ENCODE measurements around the gene ZNF385B. TPM values are rescaled to one million over a fixed set of nuclear protein-coding genes. Genes with fewer than 3 reads are reported as not detected.

The ZNF385B gene
- total RNA-seq, 1 experiment from 2014 or later = 9.3 TPM

DNA sequence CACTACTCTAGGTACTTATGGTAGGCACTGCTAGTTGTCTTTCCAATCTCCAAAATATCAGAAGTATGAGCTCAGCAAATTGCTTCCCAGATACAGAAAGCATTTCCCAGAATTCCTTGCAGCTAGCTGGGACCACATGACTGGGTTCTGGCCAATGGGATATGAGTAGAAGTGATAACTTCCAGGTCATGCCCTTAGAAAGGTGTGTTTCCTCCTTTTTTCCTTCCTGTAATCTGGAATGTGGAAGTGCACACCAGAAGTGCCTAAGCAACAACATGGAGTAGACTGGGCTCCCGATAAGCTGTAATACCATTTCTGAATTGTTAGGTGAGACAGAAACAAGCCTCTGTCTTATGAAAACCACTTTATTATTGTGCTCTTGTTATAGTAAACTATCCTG, 279.8 kb downstream of the ZNF385B start (continued):
- TF ChIP-seq CEBPB (IDR thresholded peaks at IDR 0.05; ENCODE audit: low read depth) = peak; percentile 62
- no peak for TF ChIP-seq RAD21 (IDR thresholded peaks at IDR 0.05; ENCODE audit: low read depth)

DNA sequence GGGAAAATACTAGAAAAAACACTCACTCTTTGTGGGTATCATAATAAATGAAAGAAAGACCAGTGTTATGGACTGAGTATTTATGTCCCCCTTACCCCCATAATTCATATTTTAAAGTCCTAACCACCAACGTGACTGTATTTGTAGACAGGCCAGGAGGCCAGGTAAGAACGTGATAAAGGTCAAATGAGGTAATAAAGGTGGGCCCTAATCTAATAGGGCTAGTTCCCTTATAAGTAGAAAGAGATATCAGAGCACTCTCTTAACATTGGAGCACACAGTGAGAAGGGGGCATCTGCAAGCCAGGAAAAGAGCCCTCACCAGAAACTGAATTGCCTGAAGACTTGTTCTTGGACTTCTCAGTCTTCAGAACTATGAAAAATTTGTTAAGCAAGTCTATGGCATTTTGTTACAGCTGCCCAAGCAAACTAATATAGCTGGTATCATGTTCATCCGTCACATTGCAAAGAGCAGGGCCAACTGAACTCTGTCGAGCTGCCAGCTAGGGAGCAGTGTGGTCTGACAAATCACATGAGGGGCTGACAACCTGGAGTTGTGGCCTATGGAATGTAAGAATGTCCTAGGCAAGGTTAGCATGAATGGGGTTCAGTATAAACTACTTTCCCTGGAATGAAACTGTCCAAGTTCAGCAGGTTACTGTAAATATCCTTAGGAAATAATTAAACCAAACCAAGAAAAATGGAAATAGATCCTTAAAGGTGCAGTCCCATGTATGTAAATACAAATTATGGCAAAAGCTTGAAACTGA, 280.9 kb downstream of the ZNF385B start:
- BruUV-seq (replicated peaks) = no TSS peak
- peak overlapping the region; percentile 51; the same call in 1 of the 2 replicates for H3K27ac ChIP-seq (ENCODE audit: low read depth, low read length)
- intact Hi-C loops (cut with micrococcal nuclease) = no loop called here
- H4K20me1 ChIP-seq (ENCODE audit: insufficient read depth) = no peaks in the 10 kb centered on the region
- H3K4me1 ChIP-seq (ENCODE audit: control insufficient read depth in 1 of 2, insufficient read depth in 2 of 2, low read length in 2 of 2) = peaks cover 6 to 11% of the 10 kb centered on the region in 2 experiments; a peak in 3 of 4 replicates
- ChIA-PET RAD21 (ENCODE audit: low non-redundant PET in 1 of 2, low total read pairs in 2 of 2, uncharacterized antibody in 2 of 2, unreplicated experiment in 2 of 2) (no interaction called here), POLR2A (interaction anchor here (0.9 kb wide), 1 partner anchor 126 kb away, joined by 3 read pairs; no protein-coding TSS in a partner anchor), CTCF (no interaction called here)
- no peak overlapping the region for H2AFZ ChIP-seq (ENCODE audit: low read depth, low read length, poor library complexity, severe bottlenecking)
- H3K9me3 ChIP-seq (ENCODE audit: control insufficient read depth in 1 of 2, insufficient read depth in 1 of 2, low read depth in 1 of 2, low read length in 2 of 2) = no peaks in the 10 kb centered on the region
- TF ChIP-seq, protein P1, sequence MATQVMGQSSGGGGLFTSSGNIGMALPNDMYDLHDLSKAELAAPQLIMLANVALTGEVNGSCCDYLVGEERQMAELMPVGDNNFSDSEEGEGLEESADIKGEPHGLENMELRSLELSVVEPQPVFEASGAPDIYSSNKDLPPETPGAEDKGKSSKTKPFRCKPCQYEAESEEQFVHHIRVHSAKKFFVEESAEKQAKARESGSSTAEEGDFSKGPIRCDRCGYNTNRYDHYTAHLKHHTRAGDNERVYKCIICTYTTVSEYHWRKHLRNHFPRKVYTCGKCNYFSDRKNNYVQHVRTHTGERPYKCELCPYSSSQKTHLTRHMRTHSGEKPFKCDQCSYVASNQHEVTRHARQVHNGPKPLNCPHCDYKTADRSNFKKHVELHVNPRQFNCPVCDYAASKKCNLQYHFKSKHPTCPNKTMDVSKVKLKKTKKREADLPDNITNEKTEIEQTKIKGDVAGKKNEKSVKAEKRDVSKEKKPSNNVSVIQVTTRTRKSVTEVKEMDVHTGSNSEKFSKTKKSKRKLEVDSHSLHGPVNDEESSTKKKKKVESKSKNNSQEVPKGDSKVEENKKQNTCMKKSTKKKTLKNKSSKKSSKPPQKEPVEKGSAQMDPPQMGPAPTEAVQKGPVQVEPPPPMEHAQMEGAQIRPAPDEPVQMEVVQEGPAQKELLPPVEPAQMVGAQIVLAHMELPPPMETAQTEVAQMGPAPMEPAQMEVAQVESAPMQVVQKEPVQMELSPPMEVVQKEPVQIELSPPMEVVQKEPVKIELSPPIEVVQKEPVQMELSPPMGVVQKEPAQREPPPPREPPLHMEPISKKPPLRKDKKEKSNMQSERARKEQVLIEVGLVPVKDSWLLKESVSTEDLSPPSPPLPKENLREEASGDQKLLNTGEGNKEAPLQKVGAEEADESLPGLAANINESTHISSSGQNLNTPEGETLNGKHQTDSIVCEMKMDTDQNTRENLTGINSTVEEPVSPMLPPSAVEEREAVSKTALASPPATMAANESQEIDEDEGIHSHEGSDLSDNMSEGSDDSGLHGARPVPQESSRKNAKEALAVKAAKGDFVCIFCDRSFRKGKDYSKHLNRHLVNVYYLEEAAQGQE (IDR thresholded peaks at IDR 0.05; ENCODE audit: low read depth) = no peak
- TF ChIP-seq, protein P2, sequence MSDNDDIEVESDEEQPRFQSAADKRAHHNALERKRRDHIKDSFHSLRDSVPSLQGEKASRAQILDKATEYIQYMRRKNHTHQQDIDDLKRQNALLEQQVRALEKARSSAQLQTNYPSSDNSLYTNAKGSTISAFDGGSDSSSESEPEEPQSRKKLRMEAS (IDR thresholded peaks at IDR 0.05) = peak; percentile 14; the same call in 1 of the 2 replicates
- TF ChIP-seq RAD21 (IDR thresholded peaks at IDR 0.05; ENCODE audit: low read depth) = peak; percentile 13; the same call in 1 of the 2 replicates
- H3K36me3 ChIP-seq (ENCODE audit: control insufficient read depth in 1 of 2, insufficient read depth in 2 of 2, low read length in 2 of 2) = no peaks in the 10 kb centered on the region
- H3K4me2 ChIP-seq (ENCODE audit: low read length) = peak overlapping the region; percentile 72
- H3K9me2 ChIP-seq (ENCODE audit: insufficient read depth) = no peaks in the 10 kb centered on the region
- H3K9ac ChIP-seq (ENCODE audit: low read length) = peak overlapping the region; percentile 66
- peaks cover 23% of the 10 kb centered on the region for H3K79me2 ChIP-seq (ENCODE audit: insufficient read depth, low read length)
- ATAC-seq = peak; percentile 31; the same call in 1 of the 2 replicates
- DNase-seq (ENCODE audit: low read depth, low spot score) = no peak
- H3K4me3 ChIP-seq (replicated peaks in 1 of 2; ENCODE audit: low read depth in 1 of 2, low read length in 2 of 2) = peak overlapping the region; percentile 63 to 70
- no peaks in the 10 kb centered on the region for H3K27me3 ChIP-seq (ENCODE audit: insufficient read depth, low read length)

Data from HCT116 (cell line).